HEK293 (cell line): ENCODE data around the gene TPI1.

Experiments
- AEBP2 ChIP-seq: fragments of 450-650 bp; formaldehyde crosslinking; IDR thresholded peaks from 2 replicates; pipeline ENCODE4 v1.5.1; 2016; ENCODE audit warnings: missing biosample characterization, missing genetic modification characterization, borderline replicate concordance
- BCL11A ChIP-seq: fragments of 450-650 bp; formaldehyde crosslinking; IDR thresholded peaks from 2 replicates; pipeline ENCODE4 v1.5.1; 2016; ENCODE audit warnings: low read depth, missing biosample characterization, missing genetic modification characterization
- GLI4 ChIP-seq: fragments of 450-650 bp; formaldehyde crosslinking; IDR thresholded peaks from 2 replicates; pipeline ENCODE4 v1.5.1; 2016; ENCODE audit warnings: missing biosample characterization, missing genetic modification characterization
- MEIS1 ChIP-seq: sonication (generic); formaldehyde crosslinking; IDR thresholded peaks from 2 replicates; pipeline ENCODE4 v1.8.1; 2022; ENCODE audit warnings: missing genetic modification reagents, mild to moderate bottlenecking, borderline replicate concordance
- OVOL3 ChIP-seq: fragments of 450-650 bp; formaldehyde crosslinking; IDR thresholded peaks from 2 replicates; pipeline ENCODE4 v1.5.1; 2016; ENCODE audit warnings: missing biosample characterization, missing genetic modification characterization
- SCRT2 ChIP-seq: fragments of 450-650 bp; formaldehyde crosslinking; IDR thresholded peaks from 2 replicates; pipeline ENCODE4 v1.5.1; 2016; ENCODE audit warnings: missing biosample characterization, missing genetic modification characterization
- TCF7L2 ChIP-seq: IDR thresholded peaks from 2 replicates; pipeline ENCODE4 v1.6.1; 2011; ENCODE audit warnings: low read depth, mild to moderate bottlenecking, inconsistent platforms, low read length, moderate library complexity, borderline replicate concordance
- ZBTB17 ChIP-seq: fragments of 450-650 bp; formaldehyde crosslinking; IDR thresholded peaks from 2 replicates; pipeline ENCODE4 v1.5.1; 2016; ENCODE audit warnings: missing biosample characterization, missing genetic modification characterization
- ZFHX2 ChIP-seq: fragments of 450-650 bp; formaldehyde crosslinking; conservative IDR thresholded peaks from 2 replicates; pipeline ENCODE4 v1.5.1; 2016; ENCODE audit warnings: missing biosample characterization, missing genetic modification characterization
- ZFP3 ChIP-seq: fragments of 450-650 bp; formaldehyde crosslinking; IDR thresholded peaks from 2 replicates; pipeline ENCODE4 v1.5.1; 2016; ENCODE audit warnings: low read depth, missing biosample characterization, missing genetic modification characterization
- ZFP37 ChIP-seq: fragments of 450-650 bp; formaldehyde crosslinking; IDR thresholded peaks from 2 replicates; pipeline ENCODE4 v1.5.1; 2016; ENCODE audit warnings: missing biosample characterization, missing genetic modification characterization
- ZFP41 ChIP-seq: fragments of 450-650 bp; formaldehyde crosslinking; IDR thresholded peaks from 2 replicates; pipeline ENCODE4 v1.5.1; 2016; ENCODE audit warnings: missing biosample characterization, missing genetic modification characterization, borderline replicate concordance
- ZNF10 ChIP-seq: fragments of 450-650 bp; formaldehyde crosslinking; IDR thresholded peaks from 2 replicates; pipeline ENCODE4 v1.5.1; 2017; ENCODE audit warnings: missing biosample characterization, missing genetic modification characterization
- ZNF202 ChIP-seq: fragments of 450-650 bp; formaldehyde crosslinking; IDR thresholded peaks from 2 replicates; pipeline ENCODE4 v1.5.1; 2016; ENCODE audit warnings: missing biosample characterization, missing genetic modification characterization, borderline replicate concordance
- ZNF266 ChIP-seq: fragments of 450-650 bp; formaldehyde crosslinking; IDR thresholded peaks from 2 replicates; pipeline ENCODE4 v1.5.1; 2016; ENCODE audit warnings: missing biosample characterization, missing genetic modification characterization, low read depth
- ZNF280C ChIP-seq: fragments of 450-650 bp; formaldehyde crosslinking; IDR thresholded peaks from 2 replicates; pipeline ENCODE4 v1.5.1; 2016; ENCODE audit warnings: missing biosample characterization, missing genetic modification characterization
- ZNF311 ChIP-seq: fragments of 450-650 bp; formaldehyde crosslinking; IDR thresholded peaks from 2 replicates; pipeline ENCODE4 v1.5.1; 2017; ENCODE audit warnings: missing biosample characterization, missing genetic modification characterization, borderline replicate concordance
- ZNF391 ChIP-seq: fragments of 450-650 bp; formaldehyde crosslinking; IDR thresholded peaks from 2 replicates; pipeline ENCODE4 v1.5.1; 2016; ENCODE audit warnings: low read depth, missing biosample characterization, missing genetic modification characterization, borderline replicate concordance
- ZNF433 ChIP-seq: fragments of 450-650 bp; formaldehyde crosslinking; IDR thresholded peaks from 2 replicates; pipeline ENCODE4 v1.5.1; 2016; ENCODE audit warnings: missing biosample characterization, missing genetic modification characterization, low read depth
- ZNF514 ChIP-seq: fragments of 450-650 bp; formaldehyde crosslinking; IDR thresholded peaks from 2 replicates; pipeline ENCODE4 v1.5.1; 2016; ENCODE audit warnings: missing biosample characterization, missing genetic modification characterization
- ZNF518A ChIP-seq: fragments of 450-650 bp; formaldehyde crosslinking; conservative IDR thresholded peaks from 2 replicates; pipeline ENCODE4 v1.5.1; 2016; ENCODE audit warnings: low read depth, missing biosample characterization, missing genetic modification characterization
- ZNF558 ChIP-seq: fragments of 450-650 bp; formaldehyde crosslinking; IDR thresholded peaks from 2 replicates; pipeline ENCODE4 v1.5.1; 2016; ENCODE audit warnings: missing biosample characterization, missing genetic modification characterization
- ZNF561 ChIP-seq: fragments of 450-650 bp; IDR thresholded peaks from 2 replicates; pipeline ENCODE4 v1.5.1; 2018; ENCODE audit warnings: missing biosample characterization, missing genetic modification characterization, borderline replicate concordance
- ZNF621 ChIP-seq: fragments of 450-650 bp; formaldehyde crosslinking; IDR thresholded peaks from 2 replicates; pipeline ENCODE4 v1.5.1; 2017; ENCODE audit warnings: missing biosample characterization, missing genetic modification characterization
- ZNF629 ChIP-seq: fragments of 450-650 bp; formaldehyde crosslinking; IDR thresholded peaks from 2 replicates; pipeline ENCODE4 v1.5.1; 2017; ENCODE audit warnings: missing biosample characterization, missing genetic modification characterization
- ZNF658 ChIP-seq: fragments of 450-650 bp; formaldehyde crosslinking; IDR thresholded peaks from 2 replicates; pipeline ENCODE4; 2016; ENCODE audit warnings: missing biosample characterization, missing genetic modification characterization
- ZNF707 ChIP-seq: fragments of 450-650 bp; formaldehyde crosslinking; IDR thresholded peaks from 2 replicates; pipeline ENCODE4 v1.5.1; 2016; ENCODE audit warnings: missing biosample characterization, missing genetic modification characterization
- ZNF747 ChIP-seq: fragments of 450-650 bp; formaldehyde crosslinking; IDR thresholded peaks from 2 replicates; pipeline ENCODE4 v1.5.1; 2016; ENCODE audit warnings: missing biosample characterization, missing genetic modification characterization
- ZNF777 ChIP-seq: fragments of 450-650 bp; formaldehyde crosslinking; IDR thresholded peaks from 2 replicates; pipeline ENCODE4 v1.5.1; 2017; ENCODE audit warnings: missing biosample characterization, missing genetic modification characterization, borderline replicate concordance
- ZNF792 ChIP-seq: fragments of 450-650 bp; formaldehyde crosslinking; IDR thresholded peaks from 2 replicates; pipeline ENCODE4 v1.5.1; 2016; ENCODE audit warnings: missing biosample characterization, missing genetic modification characterization
- ZNF830 ChIP-seq: fragments of 450-650 bp; IDR thresholded peaks from 2 replicates; pipeline ENCODE4 v1.5.0; 2018; ENCODE audit warnings: missing biosample characterization, missing genetic modification characterization, low read depth, mild to moderate bottlenecking, moderate library complexity
- ZNF837 ChIP-seq: fragments of 450-650 bp; formaldehyde crosslinking; IDR thresholded peaks from 2 replicates; pipeline ENCODE4 v1.5.1; 2016; ENCODE audit warnings: missing biosample characterization, missing genetic modification characterization
- ZSCAN23 ChIP-seq: fragments of 450-650 bp; formaldehyde crosslinking; IDR thresholded peaks from 2 replicates; pipeline ENCODE4 v1.5.1; 2016; ENCODE audit warnings: missing biosample characterization, missing genetic modification characterization

Gene TPI1

GRCh38 chr12:6890789-6891645 is 23.7 kb downstream of the TPI1 start (continued):
- TF ChIP-seq ZNF518A (tag by site-specific recombination) (0 out of 2 replicates have a peak, but pooled peaks have one; percentile 10), ZNF792 (tag by site-specific recombination) (no peak), OVOL3 (tag by site-specific recombination) (no peak), ZNF391 (no peak), ZNF830 (no peak), ZNF629 (peak; percentile 69), ZNF658 (no peak), ZNF837 (tag by site-specific recombination) (no peak), BCL11A (tag by site-specific recombination) (no peak), ZFP3 (tag by site-specific recombination) (no peak), ZNF433 (tag by site-specific recombination) (no peak), TCF7L2 (no peak), ZNF280C (tag by site-specific recombination) (no peak), ZFP37 (tag by site-specific recombination) (no peak), ZSCAN23 (no peak), ZNF558 (tag by site-specific recombination) (no peak), ZNF10 (tag by site-specific recombination) (no peak), SCRT2 (tag by site-specific recombination) (no peak), ZNF266 (tag by site-specific recombination) (no peak), MEIS1 (CRISPR knock-in tag) (no peak), ZFP41 (tag by site-specific recombination) (no peak), ZNF707 (tag by site-specific recombination) (no peak), ZBTB17 (tag by site-specific recombination) (peak; percentile 76), ZNF514 (tag by site-specific recombination) (no peak), ZNF747 (tag by site-specific recombination) (no peak), ZNF561 (tag by site-specific recombination) (peak; percentile 94), ZNF202 (tag by site-specific recombination) (no peak; the same call in 1 of the 2 replicates), ZNF311 (tag by site-specific recombination) (no peak), GLI4 (tag by site-specific recombination) (no peak), ZNF621 (tag by site-specific recombination) (no peak), AEBP2 (no peak), ZNF777 (tag by site-specific recombination) (no peak), ZFHX2 (peak; percentile 96)
